Mucosa of rectum (tissue), 2 donors: ENCODE data around the gene VPS18.

Experiments
- H3K27ac ChIP-seq, 2 donors: one replicate each; pipeline ENCODE4 v1.7.0; 2013; ENCODE audit warnings: inconsistent platforms in 2 of 2, low read depth in 2 of 2, low read length in 2 of 2
- H3K27me3 ChIP-seq, 2 donors: one replicate each; pipeline ENCODE4 v1.7.0; 2013; ENCODE audit warnings: low read length in 2 of 2; ENCODE audit not compliant: control insufficient read depth in 2 of 2, insufficient read depth in 2 of 2
- H3K36me3 ChIP-seq, 2 donors: one replicate each; pipeline ENCODE4 v1.7.0; 2013; ENCODE audit warnings: low read length in 2 of 2; ENCODE audit not compliant: control insufficient read depth in 2 of 2, insufficient read depth in 2 of 2
- H3K4me1 ChIP-seq, 2 donors: one replicate each; pipeline ENCODE4 v1.7.0; 2013; ENCODE audit warnings: low read length in 2 of 2, mild to moderate bottlenecking in 1 of 2; ENCODE audit not compliant: control insufficient read depth in 2 of 2, insufficient read depth in 2 of 2
- H3K4me3 ChIP-seq, 2 donors: one replicate each; pipeline ENCODE4 v1.7.0; 2013; ENCODE audit warnings: low read length in 2 of 2
- H3K9ac ChIP-seq, 2 donors: one replicate each; pipeline ENCODE4 v1.7.0; 2013; ENCODE audit warnings: low read length in 2 of 2, low read depth in 1 of 2, mild to moderate bottlenecking in 1 of 2
- H3K9me3 ChIP-seq, 2 donors: one replicate each; pipeline ENCODE4 v1.7.0; 2013; ENCODE audit warnings: low read length in 2 of 2; ENCODE audit not compliant: control insufficient read depth in 2 of 2
- donor health status: healthy.
- donor health status: Normal muscosa, but diverticular disease.

The VPS18 gene

GRCh38 chr15:40911141-40911540 lies 16.9 kb downstream of the VPS18 start:
- H3K36me3 ChIP-seq: no peaks in the 10 kb centered on the region
- H3K27ac ChIP-seq: peak overlapping the region in 1 of 2 donors; percentile 16
- H3K4me1 ChIP-seq: peaks cover 29% of the 10 kb centered on the region in 2 donors
- no peak overlapping the region for H3K4me3 ChIP-seq
- no peaks in the 10 kb centered on the region for H3K9me3 ChIP-seq
- H3K27me3 ChIP-seq: no peaks in the 10 kb centered on the region
- H3K9ac ChIP-seq: no peak overlapping the region

GRCh38 chr15:40911693-40912092 lies 17.4 kb downstream of the VPS18 start:
- H3K4me1 ChIP-seq: peaks cover 24 to 25% of the 10 kb centered on the region in 2 donors
- H3K27ac ChIP-seq: no peak overlapping the region
- H3K9ac ChIP-seq: no peak overlapping the region
- H3K4me3 ChIP-seq: no peak overlapping the region
- no peaks in the 10 kb centered on the region for H3K36me3 ChIP-seq
- no peaks in the 10 kb centered on the region for H3K9me3 ChIP-seq
- no peaks in the 10 kb centered on the region for H3K27me3 ChIP-seq

- Histone ChIP-seq H3K4me3 (no peak overlapping the region), H3K9me3 (no peaks in the 10 kb centered on the region), H3K4me1 (peaks cover 17 to 18% of the 10 kb centered on the region in 2 donors), H3K36me3 (no peaks in the 10 kb centered on the region), H3K27ac (no peak overlapping the region), H3K9ac (no peak overlapping the region), H3K27me3 (no peaks in the 10 kb centered on the region)
Measured at GRCh38 chr15:40912478-40912877, 18.2 kb downstream of the VPS18 start.

GRCh38 chr15:40914013-40914412 lies 19.8 kb downstream of the VPS18 start:
- Histone ChIP-seq H3K27ac (no peak overlapping the region), H3K36me3 (no peaks in the 10 kb centered on the region), H3K27me3 (no peaks in the 10 kb centered on the region), H3K9me3 (no peaks in the 10 kb centered on the region), H3K9ac (no peak overlapping the region), H3K4me3 (no peak overlapping the region), H3K4me1 (peaks cover 7 to 8% of the 10 kb centered on the region in 2 donors)

GRCh38 chr15:40914486-40914885 lies 20.2 kb downstream of the VPS18 start:
- Histone ChIP-seq H3K4me1 (peaks cover 5 to 6% of the 10 kb centered on the region in 2 donors), H3K27me3 (no peaks in the 10 kb centered on the region), H3K4me3 (no peak overlapping the region), H3K36me3 (no peaks in the 10 kb centered on the region), H3K9me3 (no peaks in the 10 kb centered on the region), H3K27ac (no peak overlapping the region), H3K9ac (no peak overlapping the region)

GRCh38 chr15:40915116-40915661 lies 20.9 kb downstream of the VPS18 start:
- no peaks in the 10 kb centered on the region for H3K4me1 ChIP-seq
- no peak overlapping the region for H3K4me3 ChIP-seq
- H3K9ac ChIP-seq: no peak overlapping the region
- H3K27ac ChIP-seq: no peak overlapping the region
- no peaks in the 10 kb centered on the region for H3K9me3 ChIP-seq
- no peaks in the 10 kb centered on the region for H3K27me3 ChIP-seq
- no peaks in the 10 kb centered on the region for H3K36me3 ChIP-seq

GRCh38 chr15:40915679-40916078 lies 21.4 kb downstream of the VPS18 start:
- H3K4me1 ChIP-seq: no peaks in the 10 kb centered on the region
- no peak overlapping the region for H3K4me3 ChIP-seq
- H3K27ac ChIP-seq: no peak overlapping the region
- H3K27me3 ChIP-seq: no peaks in the 10 kb centered on the region
- no peaks in the 10 kb centered on the region for H3K9me3 ChIP-seq
- H3K9ac ChIP-seq: no peak overlapping the region
- H3K36me3 ChIP-seq: no peaks in the 10 kb centered on the region

- Histone ChIP-seq H3K27me3 (no peaks in the 10 kb centered on the region), H3K9me3 (no peaks in the 10 kb centered on the region), H3K36me3 (no peaks in the 10 kb centered on the region), H3K27ac (no peak overlapping the region), H3K9ac (no peak overlapping the region), H3K4me3 (no peak overlapping the region), H3K4me1 (peaks cover 3 to 7% of the 10 kb centered on the region in 2 donors)
Measured at GRCh38 chr15:40917585-40917984, 23.3 kb downstream of the VPS18 start.

- H3K9ac ChIP-seq: no peak overlapping the region
- H3K4me3 ChIP-seq: no peak overlapping the region
- no peaks in the 10 kb centered on the region for H3K36me3 ChIP-seq
- H3K27ac ChIP-seq: peak overlapping the region in 1 of 2 donors; percentile 23
- H3K9me3 ChIP-seq: no peaks in the 10 kb centered on the region
- H3K27me3 ChIP-seq: no peaks in the 10 kb centered on the region
- H3K4me1 ChIP-seq: peaks cover 9 to 13% of the 10 kb centered on the region in 2 donors
Measured at GRCh38 chr15:40918146-40918798, 24.0 kb downstream of the VPS18 start.

GRCh38 chr15:40918799-40919392 lies 24.6 kb downstream of the VPS18 start:
- H3K9me3 ChIP-seq: no peaks in the 10 kb centered on the region
- no peaks in the 10 kb centered on the region for H3K36me3 ChIP-seq
- H3K27ac ChIP-seq: peak overlapping the region in 1 of 2 donors; percentile 23
- H3K27me3 ChIP-seq: no peaks in the 10 kb centered on the region
- peaks cover 9 to 13% of the 10 kb centered on the region in 2 donors for H3K4me1 ChIP-seq
- no peak overlapping the region for H3K9ac ChIP-seq
- no peak overlapping the region for H3K4me3 ChIP-seq
